Activated CD8-positive, alpha-beta T cell treated with anti-CD3 and anti-CD28 coated beads for 36 hours (primary cell): ENCODE measurements around the gene P3H4. TPM values are rescaled to one million over a fixed set of nuclear protein-coding genes. Genes with fewer than 3 reads are reported as not detected.

Experiments
- ATAC-seq: fragments of 200-7000 bp; cut with Tn5 transposase; one replicate; pipeline ENCODE4 v1.10.0; 2021; ENCODE audit warnings: mild to moderate bottlenecking, moderate library complexity
- CTCF ChIA-PET: fragments of 350-600 bp; sonication (Branson Sonifier 250); formaldehyde crosslinking; loops from one replicate; lab custom pipeline; 2021; ENCODE audit warnings: antibody characterized with exemption; lab: Charles Lee
- POLR2A ChIA-PET: fragments of 350-600 bp; sonication (Branson Sonifier 250); formaldehyde crosslinking; loops from one replicate; lab custom pipeline; 2021; ENCODE audit warnings: antibody characterized with exemption; lab: Charles Lee
- DNase-seq: peaks from one replicate; pipeline ENCODE4 v3.0.0-alpha.2; 2020
- H3K27ac Mint-ChIP-seq: one replicate; pipeline ENCODE4 v1.8.0; 2021; ENCODE audit warnings: mild to moderate bottlenecking, mixed read lengths
- H3K27me3 Mint-ChIP-seq: one replicate; pipeline ENCODE4 v1.8.0; 2021; ENCODE audit warnings: mixed read lengths
- H3K36me3 Mint-ChIP-seq: one replicate; pipeline ENCODE4 v1.8.0; 2021; ENCODE audit warnings: low read depth, mixed read lengths
- H3K4me1 Mint-ChIP-seq: one replicate; pipeline ENCODE4 v1.8.0; 2021; ENCODE audit warnings: low read depth, mixed read lengths
- H3K4me3 Mint-ChIP-seq: one replicate; pipeline ENCODE4 v1.8.0; 2021; ENCODE audit warnings: mild to moderate bottlenecking, moderate library complexity, mixed read lengths
- H3K9me3 Mint-ChIP-seq: one replicate; pipeline ENCODE4 v1.8.0; 2021; ENCODE audit warnings: mixed read lengths
- CTCF ChIP-seq: fragments of 200-600 bp; IDR thresholded peaks from one replicate; pipeline ENCODE4 v1.8.0; 2022; ENCODE audit warnings: antibody characterized with exemption, mild to moderate bottlenecking
- intact Hi-C: fragments of 100-400 bp; cut with micrococcal nuclease; formaldehyde crosslinking; loops from one replicate; pipeline ENCODE4 v1.10.0; 2022
- total RNA-seq, 2 experiments: library from RNA; stranded (reverse); gene quantifications; one replicate each; pipeline ENCODE4 v1.2.3, GENCODE V29; 2021

P3H4 gene
- total RNA-seq, 2 experiments from 2014 or later, result 2.6 to 3.2 TPM

- H3K4me1 Mint-ChIP-seq, result no peaks in the 10 kb centered on the region
- no peak overlapping the region for H3K27ac Mint-ChIP-seq
- POLR2A ChIA-PET, result interaction anchor here (0.9 kb wide), 1 partner anchor 11 kb away, joined by 4 read pairs; no protein-coding TSS in a partner anchor
- H3K4me3 Mint-ChIP-seq, result no peak overlapping the region
- ATAC-seq (no peak), DNase-seq (no peak)
- no peaks in the 10 kb centered on the region for H3K27me3 Mint-ChIP-seq
- no peaks in the 10 kb centered on the region for H3K9me3 Mint-ChIP-seq
- CTCF ChIA-PET, result interaction anchor here (0.6 to 1.7 kb wide), 2 partner anchors 14 to 129 kb away, joined by 3 to 4 read pairs; partner anchors contain the start of gene P3H4
- intact Hi-C loops, result no loop called here
- peaks cover 3% of the 10 kb centered on the region for H3K36me3 Mint-ChIP-seq
- TF ChIP-seq CTCF, result no peak
Observed at GRCh38 chr17:41825175-41825845, 13.6 kb upstream of the P3H4 start.

GRCh38 chr17:41824086-41824485, 12.3 kb upstream of the P3H4 start:
- ATAC-seq (no peak), DNase-seq (no peak)
- ChIA-PET CTCF (no interaction called here), POLR2A (interaction anchor here (0.6 kb wide), 2 partner anchors 12 to 133 kb away, joined by 3 read pairs; partner anchors contain the start of gene NT5C3B)
- Mint-ChIP-seq H3K36me3 (peaks cover 3% of the 10 kb centered on the region), H3K27me3 (no peaks in the 10 kb centered on the region), H3K4me1 (no peaks in the 10 kb centered on the region), H3K27ac (no peak overlapping the region), H3K9me3 (no peaks in the 10 kb centered on the region), H3K4me3 (no peak overlapping the region)
- TF ChIP-seq CTCF, result no peak
- intact Hi-C loops, result no loop called here

GRCh38 chr17:41823580-41823979, 11.8 kb upstream of the P3H4 start:
- ChIA-PET CTCF (no interaction called here), POLR2A (interaction anchor here (0.6 kb wide), 1 partner anchor 12 kb away, joined by 3 read pairs; the partner anchor contains the start of gene NT5C3B)
- no peak for TF ChIP-seq CTCF
- Mint-ChIP-seq H3K27ac (no peak overlapping the region), H3K4me3 (no peak overlapping the region), H3K9me3 (no peaks in the 10 kb centered on the region), H3K4me1 (no peaks in the 10 kb centered on the region), H3K36me3 (peaks cover 3% of the 10 kb centered on the region), H3K27me3 (no peaks in the 10 kb centered on the region)
- DNase-seq (no peak), ATAC-seq (no peak)
- intact Hi-C loops, result no loop called here

GRCh38 chr17:41823141-41823524, 11.4 kb upstream of the P3H4 start:
- Mint-ChIP-seq H3K9me3 (no peaks in the 10 kb centered on the region), H3K36me3 (peaks cover 3% of the 10 kb centered on the region), H3K4me1 (no peaks in the 10 kb centered on the region), H3K4me3 (no peak overlapping the region), H3K27ac (no peak overlapping the region), H3K27me3 (no peaks in the 10 kb centered on the region)
- ChIA-PET POLR2A (interaction anchor here (2.1 kb wide), 1 partner anchor 12 kb away, joined by 5 read pairs; no protein-coding TSS in a partner anchor), CTCF (interaction anchor here (0.7 kb wide), 1 partner anchor 42 kb away, joined by 3 read pairs; the partner anchor contains the start of gene KLHL11)
- TF ChIP-seq CTCF, result no peak
- DNase-seq, result no peak
- no peak for ATAC-seq
- intact Hi-C loops, result no loop called here
